PC-3 (cell line): ENCODE results near the gene RREB1.

ENCODE experiments used
- EZH2phosphoT487 ChIP-seq: fragments of 300-600 bp; sonication (generic); IDR thresholded peaks from 2 replicates; pipeline ENCODE4 v1.6.1; 2018; ENCODE audit warnings: mild to moderate bottlenecking, antibody characterized with exemption, low read length, borderline replicate concordance
- TF ChIP-seq, protein P1 (sequence below): fragments of 300-600 bp; sonication (generic); conservative IDR thresholded peaks from 2 replicates; pipeline ENCODE4 v1.5.1; 2017; ENCODE audit warnings: antibody characterized with exemption, low read depth, mild to moderate bottlenecking, low read length

GRCh38 chr6:7073821-7074525 is 33.8 kb upstream of the RREB1 start:
- TF ChIP-seq, protein P1, sequence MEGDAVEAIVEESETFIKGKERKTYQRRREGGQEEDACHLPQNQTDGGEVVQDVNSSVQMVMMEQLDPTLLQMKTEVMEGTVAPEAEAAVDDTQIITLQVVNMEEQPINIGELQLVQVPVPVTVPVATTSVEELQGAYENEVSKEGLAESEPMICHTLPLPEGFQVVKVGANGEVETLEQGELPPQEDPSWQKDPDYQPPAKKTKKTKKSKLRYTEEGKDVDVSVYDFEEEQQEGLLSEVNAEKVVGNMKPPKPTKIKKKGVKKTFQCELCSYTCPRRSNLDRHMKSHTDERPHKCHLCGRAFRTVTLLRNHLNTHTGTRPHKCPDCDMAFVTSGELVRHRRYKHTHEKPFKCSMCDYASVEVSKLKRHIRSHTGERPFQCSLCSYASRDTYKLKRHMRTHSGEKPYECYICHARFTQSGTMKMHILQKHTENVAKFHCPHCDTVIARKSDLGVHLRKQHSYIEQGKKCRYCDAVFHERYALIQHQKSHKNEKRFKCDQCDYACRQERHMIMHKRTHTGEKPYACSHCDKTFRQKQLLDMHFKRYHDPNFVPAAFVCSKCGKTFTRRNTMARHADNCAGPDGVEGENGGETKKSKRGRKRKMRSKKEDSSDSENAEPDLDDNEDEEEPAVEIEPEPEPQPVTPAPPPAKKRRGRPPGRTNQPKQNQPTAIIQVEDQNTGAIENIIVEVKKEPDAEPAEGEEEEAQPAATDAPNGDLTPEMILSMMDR, result no peak
- TF ChIP-seq EZH2phosphoT487, result no peak
